GM19193 (cell line): ENCODE measurements around the gene BST2.

Source experiments
- POLR2A ChIP-seq: IDR thresholded peaks from 4 replicates; pipeline ENCODE4 v1.6.1; 2011; ENCODE audit not compliant: insufficient read depth, insufficient read length; ENCODE audit errors: extremely low read depth

The BST2 gene

DNA sequence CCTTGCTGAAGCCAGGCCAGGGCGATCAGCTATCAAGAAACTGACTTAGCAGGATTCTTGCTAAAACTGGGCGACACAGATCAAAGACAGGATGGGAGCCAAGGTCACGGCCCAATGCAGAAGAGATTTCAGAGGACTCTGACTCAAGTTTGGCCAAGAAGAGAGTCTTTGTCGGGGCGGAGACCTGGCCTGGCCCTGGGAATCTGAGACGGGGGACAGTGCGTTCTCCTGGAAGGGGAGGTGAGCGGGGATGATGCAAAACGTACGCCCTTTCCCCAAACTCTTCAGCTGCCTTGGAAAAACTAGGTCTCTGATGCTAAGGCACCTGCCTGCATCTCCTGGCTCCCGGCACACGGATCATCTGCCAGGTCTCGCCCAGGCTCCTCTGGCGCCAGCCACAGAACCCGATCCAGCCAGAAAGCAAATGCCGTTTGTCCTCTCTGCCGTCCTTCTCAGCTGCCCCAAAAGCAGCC lies 24.2 kb upstream of the BST2 start:
- TF ChIP-seq POLR2A = no peak

- TF ChIP-seq POLR2A = no peak
Observed at GRCh38 chr19:17424743-17425365, 19.4 kb upstream of the BST2 start.

DNA sequence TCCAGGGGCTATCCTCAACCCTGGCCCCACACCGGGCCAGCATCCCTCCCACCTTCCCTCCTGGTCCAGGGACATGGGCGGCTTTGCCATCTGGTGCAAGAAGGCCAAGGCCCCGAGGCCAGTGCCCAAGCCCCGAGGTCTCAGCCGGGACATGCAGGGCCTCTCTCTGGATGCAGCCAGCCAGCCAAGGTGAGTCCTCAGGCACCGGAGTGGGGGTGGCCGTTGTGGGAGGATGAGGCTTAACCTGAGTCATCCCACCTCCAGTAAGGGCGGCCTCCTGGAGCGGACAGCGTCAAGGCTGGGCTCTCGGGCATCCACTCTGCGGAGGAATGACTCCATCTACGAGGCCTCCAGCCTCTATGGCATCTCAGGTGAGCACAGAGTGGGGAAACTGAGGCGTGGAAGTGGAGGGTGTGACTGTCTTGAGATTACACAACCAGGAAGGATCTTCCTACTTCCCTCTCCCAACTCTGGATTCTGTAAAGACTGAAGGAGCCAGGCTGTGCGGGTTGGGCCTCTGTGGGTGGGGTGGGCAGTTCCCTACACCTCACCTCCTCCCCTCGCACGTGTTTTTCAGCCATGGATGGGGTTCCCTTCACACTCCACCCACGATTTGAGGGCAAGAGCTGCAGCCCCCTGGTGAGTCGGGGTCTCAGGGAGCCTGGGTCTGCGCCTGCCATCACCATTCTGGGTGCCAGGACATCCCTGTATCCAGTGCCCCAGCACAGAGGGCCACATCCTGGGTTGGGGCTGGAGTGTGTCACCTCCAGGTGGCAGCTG lies 18.2 kb upstream of the BST2 start:
- no peak for TF ChIP-seq POLR2A

DNA sequence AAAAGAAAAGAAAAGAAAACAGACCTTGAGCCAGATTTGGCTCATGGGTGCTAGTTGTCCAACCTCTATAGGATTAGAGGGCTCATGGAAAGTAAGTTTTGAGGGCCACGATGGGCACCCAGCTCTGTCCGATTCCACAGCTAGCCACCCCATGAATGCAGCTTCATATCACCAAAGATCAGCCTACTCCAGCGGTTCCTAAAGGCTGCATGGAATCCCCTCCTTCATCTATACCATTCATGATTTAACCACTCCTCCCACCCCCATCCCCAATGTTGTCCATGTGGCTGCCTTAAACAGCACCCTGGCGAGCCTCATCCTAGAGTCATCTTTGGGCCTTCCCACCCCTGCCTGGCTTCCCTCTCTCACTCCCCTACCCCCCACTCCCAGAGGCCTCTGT lies 16.5 kb upstream of the BST2 start:
- no peak for TF ChIP-seq POLR2A

- TF ChIP-seq POLR2A = no peak
Observed at GRCh38 chr19:17420475-17420924, 15.1 kb upstream of the BST2 start.

DNA sequence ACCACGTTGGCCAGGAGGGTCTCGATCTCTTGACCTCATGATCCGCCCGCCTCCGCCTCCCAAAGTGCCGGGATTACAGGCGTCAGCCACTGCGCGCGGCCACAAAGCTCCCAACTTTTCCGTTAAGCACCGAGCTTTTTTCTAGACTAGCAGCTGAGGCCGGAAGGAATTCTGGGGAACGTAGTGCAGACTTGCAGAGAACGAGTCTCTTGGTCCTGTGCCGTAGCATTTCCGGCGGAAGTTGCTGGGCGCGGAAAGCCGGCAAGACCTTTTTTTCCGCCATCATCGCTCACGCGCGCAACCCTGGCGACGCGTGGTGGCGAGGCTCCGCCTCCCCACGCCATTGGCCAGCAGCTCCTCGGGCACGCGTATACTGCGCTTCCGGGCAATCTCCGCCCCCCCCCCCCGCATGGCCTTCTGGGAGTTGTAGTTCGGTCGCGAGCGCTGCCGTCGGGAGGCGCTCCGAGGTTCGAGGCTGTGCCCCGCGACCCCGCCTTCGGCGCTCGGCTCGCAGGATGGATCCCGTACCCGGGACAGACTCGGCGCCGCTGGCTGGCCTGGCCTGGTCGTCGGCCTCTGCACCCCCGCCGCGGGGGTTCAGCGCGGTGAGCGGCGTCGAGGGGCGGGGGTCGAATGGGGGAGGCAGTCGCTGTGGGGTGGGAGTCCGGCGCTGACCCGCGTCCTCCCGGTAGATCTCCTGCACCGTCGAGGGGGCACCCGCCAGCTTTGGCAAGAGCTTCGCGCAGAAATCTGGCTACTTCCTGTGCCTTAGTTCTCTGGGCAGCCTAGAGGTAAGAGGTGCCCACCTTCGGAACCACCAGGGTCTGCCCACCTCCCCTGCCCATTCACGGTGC lies 14.4 kb upstream of the BST2 start, which contains the start of gene MVB12A:
Gene MVB12A (plus strand): TSS at position 427 of the 854 bp plus-strand sequence. CDS start 89 bp downstream, at position 516.
- TF ChIP-seq POLR2A = no peak

GRCh38 chr19:17419154-17419620 lies 13.8 kb upstream of the BST2 start:
- no peak for TF ChIP-seq POLR2A

DNA sequence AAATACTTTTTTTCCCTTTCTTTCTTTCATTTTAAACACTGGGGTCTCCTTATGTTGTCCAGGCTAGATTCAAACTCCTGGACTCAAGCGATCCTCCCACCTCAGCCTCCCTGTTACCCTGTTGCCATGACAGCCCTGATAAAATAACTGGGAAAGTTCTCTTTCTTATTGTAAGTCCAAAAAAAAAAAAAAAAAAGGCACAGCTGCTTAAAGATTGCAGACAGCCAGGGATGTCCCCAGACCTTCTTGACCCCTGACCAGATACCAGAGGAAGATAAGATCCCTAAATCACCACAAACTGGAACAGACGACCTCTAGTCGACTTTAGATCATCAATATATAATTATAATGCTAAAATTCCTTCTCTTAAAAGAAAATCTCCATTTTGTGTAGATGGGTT lies 13.3 kb upstream of the BST2 start:
- no peak for TF ChIP-seq POLR2A

DNA sequence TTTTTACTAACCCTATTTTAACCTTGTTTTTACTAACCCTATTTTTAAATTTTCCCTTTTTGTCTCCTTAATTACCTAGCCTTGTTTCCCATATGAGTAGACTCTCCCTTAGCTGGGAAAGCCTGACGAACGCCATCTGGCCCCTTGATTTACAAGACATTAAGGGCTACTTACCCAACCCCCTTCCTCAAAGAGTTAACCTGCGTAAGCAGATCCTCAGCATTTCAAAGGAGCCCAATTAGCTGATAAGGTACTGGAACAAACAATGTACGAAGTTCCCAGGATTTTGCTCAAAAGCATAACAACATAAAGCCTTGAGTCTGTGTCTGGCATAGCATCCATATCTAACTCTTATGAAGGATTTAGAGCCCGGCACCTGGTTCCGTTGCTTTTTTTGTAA lies 9.7 kb upstream of the BST2 start:
- TF ChIP-seq POLR2A = no peak

GRCh38 chr19:17414097-17414496 lies 8.7 kb upstream of the BST2 start:
- TF ChIP-seq POLR2A = no peak

DNA sequence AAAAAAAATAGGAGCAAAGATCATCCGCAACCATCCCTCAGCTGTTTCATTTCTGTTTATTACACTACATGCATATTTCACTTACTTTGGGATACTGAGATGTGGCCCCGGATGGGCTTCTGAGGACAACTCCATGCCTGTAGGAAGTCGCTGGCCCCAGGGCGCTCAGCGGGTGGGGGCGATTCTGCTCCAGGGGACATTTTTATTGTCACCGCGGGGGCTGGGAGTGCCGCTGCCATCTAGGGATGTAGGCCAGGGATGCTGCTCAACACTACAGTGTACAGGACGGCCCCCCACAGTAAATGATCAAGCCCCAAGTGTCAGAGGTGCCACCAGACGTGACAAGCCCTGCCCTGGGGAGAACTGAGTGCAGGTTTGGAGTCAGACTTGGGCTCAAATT lies 6.4 kb upstream of the BST2 start:
- TF ChIP-seq POLR2A = no peak

DNA sequence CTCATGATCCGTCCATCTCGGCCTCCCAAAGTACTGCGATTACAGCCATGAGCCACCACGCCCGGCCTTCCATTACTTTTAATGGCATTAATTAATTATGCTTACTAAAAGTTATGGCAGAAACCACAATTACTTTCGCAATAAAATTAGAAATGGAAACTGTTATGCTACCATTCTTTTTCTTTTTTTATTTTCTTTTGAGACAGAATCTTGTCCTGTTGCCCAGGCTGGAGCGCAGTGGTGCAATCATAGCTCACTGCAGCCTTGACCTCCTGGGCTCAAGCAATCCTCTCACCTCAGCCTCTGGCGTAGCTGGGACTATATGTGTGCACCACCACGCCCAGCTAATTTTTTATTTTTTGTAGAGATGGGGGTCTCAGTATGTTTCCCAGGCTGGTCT lies 4.6 kb upstream of the BST2 start:
- no peak for TF ChIP-seq POLR2A

DNA sequence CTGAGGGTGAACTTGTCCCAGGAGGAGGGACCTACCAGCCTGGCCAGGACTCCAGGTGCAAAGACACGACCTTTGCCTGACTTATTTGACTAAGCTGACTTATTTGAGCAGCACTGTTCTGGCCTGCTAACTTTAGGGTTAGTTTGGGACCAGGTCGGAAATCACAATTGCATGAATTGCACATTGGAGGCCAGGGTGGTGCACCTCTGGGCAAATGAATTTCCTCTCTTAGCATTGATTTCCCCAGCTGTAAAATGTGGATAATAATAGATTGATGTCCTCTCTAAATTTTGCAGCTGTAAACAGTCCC lies 1.4 kb upstream of the BST2 start:
- no peak for TF ChIP-seq POLR2A

GRCh38 chr19:17406046-17406886 lies 836 bp upstream of the BST2 start:
- no peak for TF ChIP-seq POLR2A

GRCh38 chr19:17404621-17405249 lies 695 bp downstream of the BST2 start:
- no peak for TF ChIP-seq POLR2A

GRCh38 chr19:17404015-17404414 lies 1.4 kb downstream of the BST2 start:
- no peak for TF ChIP-seq POLR2A
